WI38 (cell line): ENCODE results near the gene KCNH6.

ENCODE experiments used
- H3K4me3 ChIP-seq: 2 replicates; pipeline ENCODE4 v1.5.1; 2011; ENCODE audit warnings: low read depth, mild to moderate bottlenecking, control low read depth, low read length
- TF ChIP-seq, protein P1 (sequence below): IDR thresholded peaks from 2 replicates; pipeline ENCODE4 v1.5.1; 2012; ENCODE audit warnings: low read depth, mild to moderate bottlenecking, control low read depth, low read length

KCNH6 gene

DNA sequence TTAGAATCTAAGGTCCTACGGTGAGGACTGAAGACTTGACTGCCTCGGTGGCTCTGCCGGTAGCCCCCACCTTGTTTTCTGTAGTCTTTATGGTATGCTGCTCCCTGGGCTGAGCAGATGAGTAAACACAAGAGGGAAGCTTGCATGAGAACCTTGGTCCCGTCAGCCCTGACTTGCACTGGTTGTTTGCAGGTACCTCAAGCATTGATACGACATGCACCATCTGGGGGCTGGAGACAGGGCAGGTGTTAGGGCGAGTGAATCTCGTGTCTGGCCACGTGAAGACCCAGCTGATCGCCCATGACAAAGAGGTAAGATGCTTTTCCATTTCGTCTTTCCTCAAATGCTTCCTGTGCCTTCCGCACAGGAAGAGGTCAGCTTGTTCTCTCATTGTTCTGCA lies 56.5 kb downstream of the KCNH6 start:
- no peak overlapping the region for H3K4me3 ChIP-seq

DNA sequence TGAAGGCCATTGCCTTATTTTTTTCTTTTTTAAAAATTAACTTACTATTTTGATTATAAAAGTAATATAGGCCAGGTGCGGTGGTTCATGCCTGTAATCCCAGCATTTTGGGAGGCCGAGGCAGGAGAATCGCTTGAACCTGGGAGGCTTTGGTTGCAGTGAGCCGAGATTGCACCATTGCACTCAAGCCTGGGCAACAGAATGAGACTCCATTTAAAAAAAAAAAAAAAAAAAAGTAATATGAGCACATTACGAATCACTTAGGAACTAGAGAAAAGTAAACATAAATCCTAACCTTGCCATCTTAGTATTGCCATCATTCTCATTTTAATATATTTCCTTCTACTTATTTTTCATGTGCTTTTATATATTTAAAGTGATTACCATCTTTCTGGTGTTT lies 64.6 kb downstream of the KCNH6 start:
- TF ChIP-seq, protein P1, sequence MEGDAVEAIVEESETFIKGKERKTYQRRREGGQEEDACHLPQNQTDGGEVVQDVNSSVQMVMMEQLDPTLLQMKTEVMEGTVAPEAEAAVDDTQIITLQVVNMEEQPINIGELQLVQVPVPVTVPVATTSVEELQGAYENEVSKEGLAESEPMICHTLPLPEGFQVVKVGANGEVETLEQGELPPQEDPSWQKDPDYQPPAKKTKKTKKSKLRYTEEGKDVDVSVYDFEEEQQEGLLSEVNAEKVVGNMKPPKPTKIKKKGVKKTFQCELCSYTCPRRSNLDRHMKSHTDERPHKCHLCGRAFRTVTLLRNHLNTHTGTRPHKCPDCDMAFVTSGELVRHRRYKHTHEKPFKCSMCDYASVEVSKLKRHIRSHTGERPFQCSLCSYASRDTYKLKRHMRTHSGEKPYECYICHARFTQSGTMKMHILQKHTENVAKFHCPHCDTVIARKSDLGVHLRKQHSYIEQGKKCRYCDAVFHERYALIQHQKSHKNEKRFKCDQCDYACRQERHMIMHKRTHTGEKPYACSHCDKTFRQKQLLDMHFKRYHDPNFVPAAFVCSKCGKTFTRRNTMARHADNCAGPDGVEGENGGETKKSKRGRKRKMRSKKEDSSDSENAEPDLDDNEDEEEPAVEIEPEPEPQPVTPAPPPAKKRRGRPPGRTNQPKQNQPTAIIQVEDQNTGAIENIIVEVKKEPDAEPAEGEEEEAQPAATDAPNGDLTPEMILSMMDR = no peak
- no peak overlapping the region for H3K4me3 ChIP-seq

More for the DNA sequence above, 56.5 kb downstream of the KCNH6 start:
- TF ChIP-seq, protein P1 = no peak

DNA sequence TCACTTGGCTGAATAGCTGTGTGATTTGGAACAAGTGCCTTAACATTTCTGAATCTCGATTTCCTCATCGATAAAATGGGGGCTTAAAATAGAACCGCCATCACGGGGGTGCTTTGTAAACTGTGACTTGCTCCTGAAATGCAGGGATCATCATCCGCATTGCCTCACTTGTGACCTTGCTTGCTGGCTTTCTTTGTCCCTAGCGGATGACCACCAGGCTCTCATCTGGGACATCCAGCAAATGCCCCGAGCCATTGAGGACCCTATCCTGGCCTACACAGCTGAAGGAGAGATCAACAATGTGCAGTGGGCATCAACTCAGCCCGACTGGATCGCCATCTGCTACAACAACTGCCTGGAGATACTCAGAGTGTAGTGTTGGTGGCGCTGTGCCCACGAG lies 65.6 kb downstream of the KCNH6 start:
- no peak overlapping the region for H3K4me3 ChIP-seq
- TF ChIP-seq, protein P1 = no peak

DNA sequence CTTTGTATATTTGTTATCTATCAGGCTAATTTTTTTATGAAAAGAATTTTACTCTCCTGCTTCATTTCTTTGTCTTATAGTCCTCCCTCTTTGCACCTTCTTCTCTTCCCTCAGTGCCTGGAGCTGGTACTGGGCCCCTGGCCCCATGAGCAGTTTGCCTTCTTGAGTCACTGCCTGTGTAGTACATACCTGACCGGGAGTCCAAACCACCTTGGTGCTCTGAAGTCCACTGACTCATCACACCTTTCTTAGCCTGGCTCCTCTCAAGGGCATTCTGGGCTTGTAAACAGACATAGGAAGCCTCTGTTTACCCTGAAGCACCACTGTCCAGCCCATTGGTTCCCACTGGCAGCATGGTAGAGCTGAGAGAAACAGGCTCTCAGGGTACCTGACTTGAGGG lies 66.5 kb downstream of the KCNH6 start:
- TF ChIP-seq, protein P1 = no peak
- no peak overlapping the region for H3K4me3 ChIP-seq

DNA sequence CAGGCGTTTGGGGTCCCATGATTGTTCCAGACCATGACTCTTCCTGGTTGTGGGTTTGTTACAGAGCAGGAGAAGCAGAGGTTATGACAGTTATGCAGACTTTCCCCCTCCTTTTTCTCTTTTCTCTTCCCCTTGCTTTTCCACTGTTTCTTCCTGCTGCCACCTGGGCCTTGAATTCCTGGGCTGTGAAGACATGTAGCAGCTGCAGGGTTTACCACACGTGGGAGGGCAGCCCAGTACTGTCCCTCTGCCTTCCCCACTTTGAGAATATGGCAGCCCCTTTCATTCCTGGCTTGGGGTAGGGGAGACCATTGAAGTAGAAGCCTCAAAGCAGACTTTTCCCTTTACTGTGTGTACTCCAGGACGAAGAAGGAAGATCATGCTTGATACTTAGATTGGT lies 69.6 kb downstream of the KCNH6 start:
- no peak overlapping the region for H3K4me3 ChIP-seq
- TF ChIP-seq, protein P1 = no peak

DNA sequence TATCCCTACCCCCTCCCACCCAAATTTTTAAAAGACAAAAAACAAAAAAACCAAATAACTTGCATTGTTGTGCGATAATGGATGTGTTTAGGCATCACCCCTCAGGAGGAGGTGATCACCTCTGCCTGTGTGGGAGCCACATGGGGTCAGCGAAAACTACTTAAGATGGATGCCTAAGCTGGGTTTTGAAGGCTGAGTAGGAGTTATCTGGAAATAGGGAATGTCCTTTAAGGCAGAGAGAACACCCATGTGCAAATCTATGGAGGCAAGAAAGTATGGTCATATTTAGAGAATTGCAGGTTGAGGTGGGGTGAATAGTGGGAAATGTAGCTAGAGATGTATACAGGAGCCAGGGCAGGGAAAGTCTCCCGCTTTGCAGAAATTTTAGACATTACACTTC lies 72.0 kb downstream of the KCNH6 start:
- H3K4me3 ChIP-seq = no peak overlapping the region
- TF ChIP-seq, protein P1 = no peak
